Lung (tissue), 12 donors: Measurements from ENCODE around the gene CLDN16. TPM values are rescaled to one million over a fixed set of nuclear protein-coding genes. Genes with fewer than 3 reads are reported as not detected.

Experiments used
- ATAC-seq: fragments of 200-7000 bp; cut with Tn5 transposase; one replicate; pipeline ENCODE4 v1.9.1; 2020; ENCODE audit warnings: moderate number of reproducible peaks; ENCODE audit not compliant: insufficient read depth, low FRiP score
- DNase-seq, 3 donors: peaks; one replicate each; pipeline ENCODE4 v3.0.0-alpha.2; 2013 to 2017
- H3K27ac ChIP-seq, 2 donors: one replicate each; pipeline ENCODE4 v1.5.1; 2013; ENCODE audit warnings: mild to moderate bottlenecking in 2 of 2, moderate library complexity in 2 of 2, control low read depth in 1 of 2, inconsistent platforms in 1 of 2, low read depth in 1 of 2, low read length in 1 of 2
- H3K27me3 ChIP-seq, 3 donors: one replicate each; pipeline ENCODE4 v1.5.1; 2013; ENCODE audit warnings: low read length in 2 of 3; ENCODE audit not compliant: control insufficient read depth in 3 of 3, insufficient read depth in 3 of 3
- H3K36me3 ChIP-seq, 4 donors: one replicate each; pipeline ENCODE4 v1.5.1; 2013; ENCODE audit warnings: low read length in 4 of 4, mild to moderate bottlenecking in 1 of 4, moderate library complexity in 1 of 4; ENCODE audit not compliant: control insufficient read depth in 4 of 4, insufficient read depth in 4 of 4
- H3K4me1 ChIP-seq, 5 donors: one replicate each; pipeline ENCODE4 v1.5.1; 2013; ENCODE audit warnings: low read length in 5 of 5, mild to moderate bottlenecking in 2 of 5, moderate library complexity in 1 of 5; ENCODE audit not compliant: control insufficient read depth in 5 of 5, insufficient read depth in 5 of 5
- H3K4me3 ChIP-seq: one replicate; pipeline ENCODE4 v1.5.1; 2013; ENCODE audit warnings: mild to moderate bottlenecking, control low read depth, moderate library complexity
- H3K9ac ChIP-seq, 2 donors: one replicate each; pipeline ENCODE4 v1.5.1; 2013; ENCODE audit warnings: low read length in 2 of 2, control low read depth in 1 of 2; ENCODE audit not compliant: insufficient read depth in 1 of 2
- H3K9me3 ChIP-seq, 4 donors: one replicate each; pipeline ENCODE4 v1.5.1; 2013; ENCODE audit warnings: low read length in 3 of 4, mild to moderate bottlenecking in 1 of 4, moderate library complexity in 1 of 4; ENCODE audit not compliant: control insufficient read depth in 4 of 4, insufficient read depth in 3 of 4
- WGBS, 2 donors: extraction: QIAGEN DNeasy Blood & Tissue Kit; methylation state at CpG; one replicate each; pipeline ENCODE4 v1.1.7; 2013; 5-methylcytosine and 5-hydroxymethylcytosine counted together
- polyA plus RNA-seq, 2 donors: library from polyadenylated mRNA; stranded (reverse); fragments of 200-250 nt; gene quantifications; one replicate each; pipeline ENCODE4 v1.2.1, GENCODE V29; 2013
- total RNA-seq, 2 donors: library from RNA; depleted of rRNA in 1 of 2; stranded (reverse); fragments of >200 nt in 1 of 2; gene quantifications; one replicate each; pipeline ENCODE4 v1.2.1, GENCODE V29; 2014 to 2021
- TF ChIP-seq, protein P1 (sequence below): IDR thresholded peaks from 2 replicates; pipeline ENCODE4 v1.5.1; 2012; ENCODE audit warnings: mild to moderate bottlenecking; ENCODE audit errors: control extremely low read depth, extremely low read depth
- donor health status: control.
- donor health status: control.
- donor health status: Bipolar disorder and iron deficiency.
- donor health status: healthy.
- donor health status: DM: yes; HTN: yes; CAD: no.

The CLDN16 gene
- total and polyA plus RNA-seq, 4 donors = 0.16 to 2.0 (median 0.45) TPM

DNA sequence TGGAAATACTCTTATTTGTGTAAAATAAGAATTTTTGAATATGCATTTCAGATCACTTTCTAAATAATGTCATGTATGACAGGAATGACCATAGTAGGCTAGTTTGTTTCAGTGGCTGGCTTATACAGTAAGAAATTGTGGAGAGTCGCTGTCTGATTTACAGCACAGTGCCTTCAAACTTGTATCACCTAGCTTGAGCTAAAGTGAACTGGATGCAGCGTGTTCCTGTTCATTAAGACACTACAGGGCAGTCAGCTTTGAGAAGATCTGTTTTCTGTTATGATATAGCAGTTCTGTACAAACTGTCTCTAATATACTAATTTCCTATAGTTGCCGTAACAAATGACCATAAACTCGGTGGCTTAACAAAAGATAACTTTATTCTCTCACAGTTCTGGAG, 9.9 kb downstream of the CLDN16 start:
- H3K27ac ChIP-seq = no peak overlapping the region

DNA sequence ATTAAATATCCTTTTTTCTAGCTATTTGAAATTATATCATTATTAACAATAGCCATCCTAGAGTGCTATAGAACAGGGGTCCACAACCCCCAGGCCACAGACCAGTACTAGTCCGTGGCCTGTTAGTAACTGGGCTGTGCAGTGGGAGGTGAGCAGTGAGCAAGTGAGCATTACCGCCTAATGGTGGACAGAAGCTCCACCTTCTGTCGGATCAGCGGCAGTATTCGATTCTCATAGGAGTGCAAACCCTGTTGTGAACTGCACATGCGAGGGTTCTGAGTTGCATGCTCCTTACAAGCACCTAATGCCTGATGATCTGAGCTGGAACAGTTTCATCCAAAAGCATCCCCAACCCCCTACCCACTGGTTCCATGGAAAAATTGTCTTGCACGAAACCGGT, 11.7 kb downstream of the CLDN16 start:
- Histone ChIP-seq H3K9ac (no peak overlapping the region), H3K27me3 (no peaks in the 10 kb centered on the region), H3K27ac (no peak overlapping the region), H3K36me3 (no peaks in the 10 kb centered on the region), H3K4me1 (peaks cover 0 to under 1% (median 0%) of the 10 kb centered on the region in 5 donors), H3K9me3 (no peaks in the 10 kb centered on the region), H3K4me3 (no peak overlapping the region)
- TF ChIP-seq, protein P1, sequence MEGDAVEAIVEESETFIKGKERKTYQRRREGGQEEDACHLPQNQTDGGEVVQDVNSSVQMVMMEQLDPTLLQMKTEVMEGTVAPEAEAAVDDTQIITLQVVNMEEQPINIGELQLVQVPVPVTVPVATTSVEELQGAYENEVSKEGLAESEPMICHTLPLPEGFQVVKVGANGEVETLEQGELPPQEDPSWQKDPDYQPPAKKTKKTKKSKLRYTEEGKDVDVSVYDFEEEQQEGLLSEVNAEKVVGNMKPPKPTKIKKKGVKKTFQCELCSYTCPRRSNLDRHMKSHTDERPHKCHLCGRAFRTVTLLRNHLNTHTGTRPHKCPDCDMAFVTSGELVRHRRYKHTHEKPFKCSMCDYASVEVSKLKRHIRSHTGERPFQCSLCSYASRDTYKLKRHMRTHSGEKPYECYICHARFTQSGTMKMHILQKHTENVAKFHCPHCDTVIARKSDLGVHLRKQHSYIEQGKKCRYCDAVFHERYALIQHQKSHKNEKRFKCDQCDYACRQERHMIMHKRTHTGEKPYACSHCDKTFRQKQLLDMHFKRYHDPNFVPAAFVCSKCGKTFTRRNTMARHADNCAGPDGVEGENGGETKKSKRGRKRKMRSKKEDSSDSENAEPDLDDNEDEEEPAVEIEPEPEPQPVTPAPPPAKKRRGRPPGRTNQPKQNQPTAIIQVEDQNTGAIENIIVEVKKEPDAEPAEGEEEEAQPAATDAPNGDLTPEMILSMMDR = no peak
- DNase-seq (no peak), ATAC-seq (no peak)
- WGBS, 2 donors = 94 to 97% methylated on average over 8 of the region's 8 CpGs

More for the DNA sequence above, 9.9 kb downstream of the CLDN16 start:
- Histone ChIP-seq H3K4me3 (no peak overlapping the region), H3K9ac (no peak overlapping the region), H3K9me3 (no peaks in the 10 kb centered on the region), H3K4me1 (no peaks in the 10 kb centered on the region), H3K27me3 (no peaks in the 10 kb centered on the region), H3K36me3 (no peaks in the 10 kb centered on the region)
- TF ChIP-seq, protein P1 = no peak
- DNase-seq (no peak), ATAC-seq (no peak)
- WGBS, 2 donors = 87 to 91% methylated on average over 4 of the region's 4 CpGs

DNA sequence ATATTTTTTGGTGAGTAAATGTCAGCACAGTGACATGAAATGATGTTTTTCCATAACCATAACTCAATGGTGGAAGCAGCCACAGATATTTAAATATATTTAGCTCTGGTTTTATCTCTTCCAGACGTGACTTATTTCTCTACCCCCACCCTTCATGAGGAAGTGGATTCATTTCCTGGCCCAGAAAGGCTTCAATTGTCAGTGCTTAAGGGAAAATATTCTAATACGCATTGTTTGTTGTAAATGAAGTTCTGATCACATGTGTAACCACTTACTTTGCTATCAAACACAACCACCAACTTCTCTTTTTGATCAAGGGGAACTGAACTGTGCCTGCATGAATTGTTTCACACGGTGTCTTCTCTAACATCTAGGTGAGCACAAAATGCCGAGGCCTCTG, 14.0 kb downstream of the CLDN16 start:
- no peaks in the 10 kb centered on the region for H3K27me3 ChIP-seq
- ATAC-seq (no peak), DNase-seq (no peak)
- H3K36me3 ChIP-seq = no peaks in the 10 kb centered on the region
- no peak overlapping the region for H3K4me3 ChIP-seq
- H3K27ac ChIP-seq = no peak overlapping the region
- TF ChIP-seq, protein P1 = no peak
- no peaks in the 10 kb centered on the region for H3K9me3 ChIP-seq
- H3K9ac ChIP-seq = no peak overlapping the region
- H3K4me1 ChIP-seq = peaks cover 0 to 2% (median 0%) of the 10 kb centered on the region in 5 donors
- WGBS, 2 donors = 24 to 42% methylated on average over 4 of the region's 4 CpGs

DNA sequence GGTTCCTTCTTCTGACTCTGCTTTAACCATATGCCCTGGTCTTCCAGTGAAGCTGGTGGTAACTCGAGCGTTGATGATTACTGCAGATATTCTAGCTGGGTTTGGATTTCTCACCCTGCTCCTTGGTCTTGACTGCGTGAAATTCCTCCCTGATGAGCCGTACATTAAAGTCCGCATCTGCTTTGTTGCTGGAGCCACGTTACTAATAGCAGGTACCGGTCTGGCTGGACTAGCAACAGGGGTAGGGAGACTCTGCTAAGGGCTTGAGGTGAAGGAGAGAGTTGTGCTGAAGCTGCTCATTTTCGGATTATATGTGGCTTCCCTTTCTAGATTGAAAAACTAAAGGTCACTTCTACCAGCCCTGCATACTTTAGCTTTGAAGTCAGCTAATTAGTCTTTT, 16.8 kb downstream of the CLDN16 start:
- Histone ChIP-seq H3K4me1 (peaks cover 0 to 2% (median 0%) of the 10 kb centered on the region in 5 donors), H3K4me3 (no peak overlapping the region), H3K9ac (no peak overlapping the region), H3K27ac (no peak overlapping the region), H3K27me3 (peaks cover 0 to 3% (median 0%) of the 10 kb centered on the region in 3 donors), H3K36me3 (no peaks in the 10 kb centered on the region), H3K9me3 (no peaks in the 10 kb centered on the region)
- DNase-seq (no peak), ATAC-seq (no peak)
- TF ChIP-seq, protein P1 = no peak
- WGBS, 2 donors = 94% methylated on average over 8 of the region's 8 CpGs
